IPS-15b (cell line): ENCODE measurements around the gene GABRB2.

Source experiments
- H3K27me3 ChIP-seq: one replicate; pipeline ENCODE4 v1.6.1; 2013; ENCODE audit warnings: low read length; ENCODE audit not compliant: control insufficient read depth, insufficient read depth
- H3K36me3 ChIP-seq: one replicate; pipeline ENCODE4 v1.6.1; 2013; ENCODE audit warnings: low read length; ENCODE audit not compliant: control insufficient read depth, insufficient read depth
- H3K4me1 ChIP-seq: one replicate; pipeline ENCODE4 v1.6.1; 2013; ENCODE audit warnings: mild to moderate bottlenecking, low read length; ENCODE audit not compliant: control insufficient read depth, insufficient read depth
- H3K4me3 ChIP-seq: one replicate; pipeline ENCODE4 v1.5.1; 2013; ENCODE audit warnings: low read depth, low read length
- H3K9ac ChIP-seq: one replicate; pipeline ENCODE4 v1.6.1; 2013; ENCODE audit warnings: low read depth, mild to moderate bottlenecking, low read length
- H3K9me3 ChIP-seq: one replicate; pipeline ENCODE4 v1.6.1; 2013; ENCODE audit warnings: mild to moderate bottlenecking, low read length; ENCODE audit not compliant: control insufficient read depth, insufficient read depth

Gene GABRB2

DNA sequence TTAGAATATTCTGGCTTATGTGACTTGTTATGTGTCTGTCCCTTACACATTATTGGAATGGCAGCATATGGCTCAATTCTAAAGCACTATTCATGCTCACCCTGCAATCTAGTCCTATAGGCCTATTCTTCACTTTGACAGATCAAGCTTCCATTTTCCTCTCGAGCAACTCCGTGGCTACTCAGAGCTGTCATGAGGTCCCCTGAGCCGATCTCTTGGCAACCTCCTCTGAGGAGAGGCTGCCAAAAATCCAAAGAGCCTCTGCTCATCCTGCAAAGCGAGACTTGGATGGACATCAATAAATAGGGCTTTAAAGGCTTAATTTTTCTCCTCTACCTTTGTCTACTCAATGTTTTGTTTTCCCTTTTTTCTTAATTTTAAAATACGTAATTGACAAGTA is 163.8 kb downstream of the GABRB2 start:
- H3K9ac ChIP-seq, result no peak overlapping the region
- no peaks in the 10 kb centered on the region for H3K36me3 ChIP-seq
- no peaks in the 10 kb centered on the region for H3K4me1 ChIP-seq
- H3K4me3 ChIP-seq, result no peak overlapping the region
- H3K27me3 ChIP-seq, result no peaks in the 10 kb centered on the region
- H3K9me3 ChIP-seq, result no peaks in the 10 kb centered on the region

DNA sequence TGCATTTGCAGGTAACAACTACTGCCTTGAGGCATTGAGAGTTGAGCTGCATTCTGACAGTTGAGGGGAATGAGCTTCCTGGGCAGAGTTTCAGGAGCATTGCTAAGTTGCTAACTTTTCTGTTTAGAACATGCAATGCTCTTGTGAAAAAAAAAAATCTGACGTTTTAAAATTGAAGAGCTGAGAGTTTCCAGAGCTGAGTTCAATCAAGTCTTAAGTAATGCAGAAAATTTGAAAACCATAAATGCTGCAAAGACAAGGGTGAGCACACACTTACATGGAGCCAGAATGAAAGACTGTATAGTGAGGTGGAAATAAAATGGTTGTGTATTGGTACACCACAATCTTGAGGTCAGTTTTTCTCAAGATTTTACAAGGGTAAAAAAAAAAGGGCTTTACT is 166.0 kb downstream of the GABRB2 start:
- Histone ChIP-seq H3K27me3 (no peaks in the 10 kb centered on the region), H3K9me3 (no peaks in the 10 kb centered on the region), H3K4me3 (no peak overlapping the region), H3K36me3 (no peaks in the 10 kb centered on the region), H3K4me1 (no peaks in the 10 kb centered on the region), H3K9ac (no peak overlapping the region)

DNA sequence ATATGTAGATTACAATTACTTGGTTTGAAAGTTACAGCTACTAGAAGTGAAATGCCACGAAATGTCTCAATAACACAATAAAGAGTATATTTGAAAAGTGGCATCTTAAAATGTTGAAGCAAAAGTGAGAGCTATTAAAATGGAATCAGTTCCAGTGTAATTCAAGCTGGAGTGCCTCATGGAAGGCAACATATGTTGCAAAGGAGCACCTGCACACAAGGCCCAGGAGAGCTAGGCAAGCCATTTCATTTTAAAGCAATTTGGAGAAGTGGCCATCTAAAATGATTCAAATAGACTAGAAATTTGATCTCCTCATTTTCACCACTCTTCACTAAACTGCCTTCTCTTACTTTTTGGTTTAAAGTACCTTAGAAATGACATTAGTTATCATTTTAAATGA is 167.8 kb downstream of the GABRB2 start:
- Histone ChIP-seq H3K27me3 (no peaks in the 10 kb centered on the region), H3K9me3 (no peaks in the 10 kb centered on the region), H3K4me3 (no peak overlapping the region), H3K4me1 (no peaks in the 10 kb centered on the region), H3K9ac (no peak overlapping the region), H3K36me3 (no peaks in the 10 kb centered on the region)

DNA sequence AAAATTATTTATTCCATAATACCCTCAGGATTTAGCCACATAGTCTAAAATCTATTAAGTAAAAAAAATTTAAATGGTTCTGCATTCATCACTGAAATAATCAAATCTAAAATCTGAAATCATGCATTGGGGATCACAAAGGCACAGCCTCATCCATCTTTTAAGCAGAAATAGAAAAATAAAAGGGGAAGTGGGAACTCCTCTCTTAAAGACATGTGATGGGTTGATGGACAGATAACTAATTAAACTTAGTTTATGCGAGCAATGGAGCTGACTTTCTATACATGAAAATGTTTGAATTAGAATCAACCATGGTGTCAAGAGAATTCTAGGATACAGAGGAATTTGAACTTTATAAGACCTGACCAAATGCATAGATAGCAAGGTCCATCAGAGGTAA is 170.5 kb downstream of the GABRB2 start:
- Histone ChIP-seq H3K9ac (no peak overlapping the region), H3K36me3 (no peaks in the 10 kb centered on the region), H3K4me1 (no peaks in the 10 kb centered on the region), H3K9me3 (no peaks in the 10 kb centered on the region), H3K4me3 (no peak overlapping the region), H3K27me3 (no peaks in the 10 kb centered on the region)

DNA sequence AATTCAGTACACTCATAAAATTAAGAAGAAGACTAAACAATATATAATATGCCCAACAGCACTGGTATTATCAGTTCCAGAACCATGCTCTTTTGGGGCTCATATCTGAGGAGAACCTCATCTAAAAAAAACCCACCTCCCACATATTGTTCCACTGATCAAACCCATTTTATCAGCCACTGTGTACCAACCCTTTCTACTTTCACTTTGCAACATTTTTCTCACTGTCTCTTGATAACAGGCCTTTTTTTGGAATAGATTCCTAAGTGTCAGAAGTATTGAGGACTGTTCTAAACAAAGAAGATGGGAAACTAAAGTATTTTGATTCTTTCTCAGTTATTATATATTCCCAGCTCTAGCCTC is 173.2 kb downstream of the GABRB2 start:
- no peaks in the 10 kb centered on the region for H3K4me1 ChIP-seq
- no peak overlapping the region for H3K4me3 ChIP-seq
- H3K36me3 ChIP-seq, result no peaks in the 10 kb centered on the region
- H3K9me3 ChIP-seq, result no peaks in the 10 kb centered on the region
- no peak overlapping the region for H3K9ac ChIP-seq
- no peaks in the 10 kb centered on the region for H3K27me3 ChIP-seq

DNA sequence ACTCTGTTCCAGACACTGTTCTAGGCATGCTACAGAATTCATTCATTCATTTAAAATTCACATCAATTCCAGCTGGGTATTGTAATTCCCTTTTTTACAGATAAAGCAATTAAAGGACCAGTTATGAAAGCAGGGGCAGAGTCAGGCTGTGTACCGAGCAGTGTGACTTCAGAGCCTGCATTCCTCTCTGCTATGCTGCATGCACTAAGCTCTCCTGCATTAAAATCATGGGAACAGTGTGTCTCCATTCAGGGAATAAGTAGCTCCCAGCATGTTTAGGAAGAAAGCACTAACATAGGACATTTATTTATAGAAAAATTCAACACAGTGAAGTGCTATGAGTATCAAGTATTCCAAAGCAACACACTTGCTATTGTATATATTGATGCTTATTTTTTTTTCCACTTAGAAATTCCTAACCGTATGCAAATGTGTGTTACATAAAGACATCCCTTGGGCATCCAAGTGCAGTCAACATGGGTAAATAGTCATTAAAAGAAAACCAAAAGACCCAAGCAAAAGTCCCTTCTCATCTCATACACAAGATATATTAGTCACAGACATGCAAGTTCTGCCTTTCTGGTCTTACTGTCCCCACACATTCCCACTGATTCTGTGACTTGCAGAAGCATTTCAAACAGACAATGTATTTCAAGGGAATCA is 173.7 kb downstream of the GABRB2 start:
- H3K4me3 ChIP-seq, result no peak overlapping the region
- H3K4me1 ChIP-seq, result no peaks in the 10 kb centered on the region
- H3K36me3 ChIP-seq, result no peaks in the 10 kb centered on the region
- no peaks in the 10 kb centered on the region for H3K9me3 ChIP-seq
- H3K27me3 ChIP-seq, result no peaks in the 10 kb centered on the region
- H3K9ac ChIP-seq, result no peak overlapping the region

DNA sequence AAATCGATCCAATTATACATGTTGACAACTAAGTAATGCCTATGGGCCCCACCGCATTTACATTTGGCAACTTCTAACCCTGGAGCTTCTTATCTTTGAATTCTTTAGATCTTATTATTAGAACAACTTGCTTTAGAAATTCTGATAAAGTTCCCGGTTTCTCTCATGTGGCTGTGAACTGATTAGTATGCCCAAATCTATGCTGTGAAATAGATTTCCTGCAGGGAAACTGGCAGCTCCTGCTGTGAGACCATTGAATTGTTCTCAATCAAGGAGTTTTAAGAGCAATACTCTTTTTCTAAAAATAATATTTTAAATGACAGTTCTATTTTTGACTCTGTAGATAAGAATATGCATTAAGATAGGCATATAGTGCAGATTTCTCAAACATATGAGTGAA is 177.5 kb downstream of the GABRB2 start:
- Histone ChIP-seq H3K27me3 (no peaks in the 10 kb centered on the region), H3K9ac (no peak overlapping the region)

DNA sequence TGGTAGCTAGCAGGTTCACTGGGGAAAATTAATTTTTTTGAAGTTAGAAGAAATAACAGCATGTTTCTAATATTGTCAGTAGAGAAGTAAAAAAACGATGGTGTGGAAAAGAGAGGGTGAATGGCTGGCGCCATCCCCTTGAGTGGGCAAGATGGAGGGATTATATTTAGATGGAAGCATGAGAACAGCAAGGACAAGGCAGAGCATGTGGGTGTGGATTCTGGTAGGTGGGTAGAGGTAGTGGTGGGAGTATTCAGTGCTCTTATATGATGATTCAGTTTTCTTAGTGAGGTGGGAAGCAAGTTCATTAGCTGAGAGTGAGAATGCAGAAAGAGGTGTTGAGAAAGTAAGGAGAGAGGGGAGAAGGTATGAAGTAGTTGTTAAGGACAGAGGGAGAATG is 188.1 kb downstream of the GABRB2 start:
- Histone ChIP-seq H3K27me3 (no peaks in the 10 kb centered on the region), H3K36me3 (no peaks in the 10 kb centered on the region), H3K4me3 (no peak overlapping the region)

More for the DNA sequence above, 177.5 kb downstream of the GABRB2 start:
- Histone ChIP-seq H3K9me3 (no peaks in the 10 kb centered on the region), H3K36me3 (no peaks in the 10 kb centered on the region), H3K4me1 (no peaks in the 10 kb centered on the region), H3K4me3 (no peak overlapping the region)

DNA sequence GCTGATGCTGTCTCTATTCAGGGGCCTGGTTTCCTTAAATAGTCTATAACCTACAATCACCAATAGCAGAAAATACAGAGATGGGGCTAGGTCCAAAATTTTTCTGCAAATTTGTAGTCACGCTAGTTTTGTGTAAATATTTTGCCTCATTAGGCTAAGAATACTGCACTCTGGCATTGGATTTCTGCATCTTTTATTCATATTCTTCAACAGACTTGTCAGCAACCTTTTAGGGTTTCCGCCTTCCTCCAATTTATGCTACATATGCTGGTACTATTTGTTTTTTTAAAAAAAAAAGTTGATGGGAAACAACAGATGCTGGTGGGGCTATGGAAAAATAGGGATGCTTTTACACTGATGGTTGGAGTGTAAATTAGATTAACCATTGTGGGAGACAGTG is 202.3 kb downstream of the GABRB2 start:
- H3K27me3 ChIP-seq, result no peaks in the 10 kb centered on the region
- H3K4me1 ChIP-seq, result no peaks in the 10 kb centered on the region
- no peaks in the 10 kb centered on the region for H3K36me3 ChIP-seq
- no peak overlapping the region for H3K9ac ChIP-seq
- H3K9me3 ChIP-seq, result no peaks in the 10 kb centered on the region
- no peak overlapping the region for H3K4me3 ChIP-seq

More for the DNA sequence above, 188.1 kb downstream of the GABRB2 start:
- no peaks in the 10 kb centered on the region for H3K9me3 ChIP-seq
- H3K4me1 ChIP-seq, result no peaks in the 10 kb centered on the region
- no peak overlapping the region for H3K9ac ChIP-seq

DNA sequence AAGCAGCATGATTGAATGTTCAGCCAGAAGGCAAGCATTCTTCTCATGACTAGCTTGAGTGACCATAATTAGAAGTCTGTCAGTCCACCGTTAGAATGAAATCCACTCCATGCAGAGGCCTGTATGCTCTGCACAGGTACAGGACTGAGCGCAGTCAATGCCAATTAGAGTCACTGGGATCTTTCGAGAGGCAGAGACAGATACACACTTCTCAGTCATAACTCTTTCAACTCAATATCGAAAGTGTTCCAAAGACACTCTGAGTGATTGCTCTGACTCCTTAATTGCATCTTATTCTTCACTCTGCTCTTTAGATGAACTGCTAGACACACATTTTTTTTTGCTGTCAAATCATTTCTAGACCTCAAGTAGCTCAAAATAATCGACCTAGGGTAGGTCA is 203.6 kb downstream of the GABRB2 start:
- no peak overlapping the region for H3K9ac ChIP-seq
- H3K4me3 ChIP-seq, result no peak overlapping the region
- H3K27me3 ChIP-seq, result no peaks in the 10 kb centered on the region
- H3K4me1 ChIP-seq, result no peaks in the 10 kb centered on the region
- no peaks in the 10 kb centered on the region for H3K36me3 ChIP-seq
- no peaks in the 10 kb centered on the region for H3K9me3 ChIP-seq

DNA sequence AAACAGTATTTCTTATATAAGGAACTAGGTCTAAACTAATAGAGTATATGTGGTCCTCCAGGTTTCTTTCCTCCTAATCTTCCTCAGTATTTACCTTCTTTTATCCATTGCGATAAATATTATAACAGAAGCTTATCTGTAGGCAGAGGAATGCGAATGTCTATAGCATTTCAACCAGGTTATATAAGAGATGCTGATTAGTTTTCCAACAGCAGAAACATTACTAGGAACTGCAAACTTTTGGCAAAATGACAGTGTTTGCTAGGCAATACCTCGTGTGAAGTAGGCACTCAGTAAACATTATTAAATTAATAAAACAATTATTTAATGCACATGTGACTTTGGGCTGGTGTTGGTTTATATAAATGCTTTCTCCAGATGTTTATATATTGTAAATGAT is 206.5 kb downstream of the GABRB2 start:
- Histone ChIP-seq H3K4me1 (no peaks in the 10 kb centered on the region), H3K4me3 (no peak overlapping the region), H3K27me3 (no peaks in the 10 kb centered on the region), H3K9ac (no peak overlapping the region), H3K36me3 (no peaks in the 10 kb centered on the region), H3K9me3 (no peaks in the 10 kb centered on the region)

DNA sequence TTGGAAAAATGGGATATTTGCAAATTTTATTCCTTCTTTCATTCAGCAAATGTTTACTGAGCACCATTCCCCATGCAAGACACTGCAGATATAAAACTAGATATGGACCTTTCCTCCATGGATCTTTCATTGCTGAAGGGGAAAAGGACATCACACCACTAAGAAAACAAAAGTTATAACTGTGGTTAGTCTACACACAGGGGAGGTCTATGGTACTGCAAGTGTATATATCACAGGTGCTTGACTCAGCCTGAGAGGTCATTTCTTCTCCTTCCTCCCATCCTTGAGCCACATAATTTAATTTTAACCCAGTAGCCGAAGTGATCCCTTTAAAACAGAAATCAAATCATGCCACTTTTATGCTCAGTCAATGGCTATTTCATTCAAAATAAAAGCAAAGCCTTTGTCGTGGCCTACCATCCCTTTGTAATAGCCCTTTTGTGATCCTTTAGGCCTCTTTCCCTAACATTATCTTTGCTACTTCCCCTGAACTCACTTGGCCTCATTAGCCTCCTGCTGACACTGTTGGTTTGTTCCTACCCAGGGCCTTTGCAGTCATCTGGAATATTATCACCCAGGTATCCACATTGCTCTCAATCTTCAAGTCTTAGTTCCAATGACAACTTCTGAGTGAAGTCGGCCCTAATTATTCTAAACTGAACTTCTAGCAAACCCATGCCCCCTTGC is 213.2 kb downstream of the GABRB2 start:
- Histone ChIP-seq H3K4me1 (no peaks in the 10 kb centered on the region), H3K4me3 (no peak overlapping the region), H3K9me3 (no peaks in the 10 kb centered on the region), H3K36me3 (no peaks in the 10 kb centered on the region), H3K9ac (no peak overlapping the region), H3K27me3 (no peaks in the 10 kb centered on the region)
